Activated T-cell treated with anti-CD3 and anti-CD28 coated beads, Interleukin-2, amount 50 U/mL, for 4 hours (primary cell): ENCODE data around the gene TENT5C. TPM values are rescaled to one million over a fixed set of nuclear protein-coding genes. Genes with fewer than 3 reads are reported as not detected.

ENCODE experiments used
- ATAC-seq, 2 donors: fragments of 200-7000 bp; cut with Tn5 transposase; one replicate each; pipeline ENCODE4 v1.10.0; 2021
- DNase-seq: peaks from one replicate; pipeline ENCODE4 v3.0.0-alpha.2; 2020
- H3K27me3 Mint-ChIP-seq: one replicate; pipeline ENCODE4 v1.8.0; 2021; ENCODE audit warnings: low read depth, mixed read lengths
- H3K36me3 Mint-ChIP-seq: one replicate; pipeline ENCODE4 v1.8.0; 2022; ENCODE audit warnings: mixed read lengths; ENCODE audit not compliant: insufficient read depth
- H3K4me1 Mint-ChIP-seq: one replicate; pipeline ENCODE4 v1.8.0; 2021; ENCODE audit warnings: low read depth, mixed read lengths
- H3K4me3 Mint-ChIP-seq: one replicate; pipeline ENCODE4 v1.8.0; 2021; ENCODE audit warnings: mild to moderate bottlenecking, moderate library complexity, mixed read lengths
- H3K9me3 Mint-ChIP-seq: one replicate; pipeline ENCODE4 v1.8.0; 2021; ENCODE audit warnings: mixed read lengths
- total RNA-seq, 3 donors: library from RNA; stranded (reverse); gene quantifications; one replicate each; pipeline ENCODE4 v1.2.1, GENCODE V29; 2021

TENT5C gene
- total RNA-seq, 3 donors from 2014 or later, result 3.6 to 5.8 (median 5.6) TPM

- no peak overlapping the region for H3K4me3 Mint-ChIP-seq
- H3K9me3 Mint-ChIP-seq, result no peaks in the 10 kb centered on the region
- ATAC-seq, result no peak
Measured at GRCh38 chr1:117592155-117592554, 13.7 kb upstream of the TENT5C start.

DNA sequence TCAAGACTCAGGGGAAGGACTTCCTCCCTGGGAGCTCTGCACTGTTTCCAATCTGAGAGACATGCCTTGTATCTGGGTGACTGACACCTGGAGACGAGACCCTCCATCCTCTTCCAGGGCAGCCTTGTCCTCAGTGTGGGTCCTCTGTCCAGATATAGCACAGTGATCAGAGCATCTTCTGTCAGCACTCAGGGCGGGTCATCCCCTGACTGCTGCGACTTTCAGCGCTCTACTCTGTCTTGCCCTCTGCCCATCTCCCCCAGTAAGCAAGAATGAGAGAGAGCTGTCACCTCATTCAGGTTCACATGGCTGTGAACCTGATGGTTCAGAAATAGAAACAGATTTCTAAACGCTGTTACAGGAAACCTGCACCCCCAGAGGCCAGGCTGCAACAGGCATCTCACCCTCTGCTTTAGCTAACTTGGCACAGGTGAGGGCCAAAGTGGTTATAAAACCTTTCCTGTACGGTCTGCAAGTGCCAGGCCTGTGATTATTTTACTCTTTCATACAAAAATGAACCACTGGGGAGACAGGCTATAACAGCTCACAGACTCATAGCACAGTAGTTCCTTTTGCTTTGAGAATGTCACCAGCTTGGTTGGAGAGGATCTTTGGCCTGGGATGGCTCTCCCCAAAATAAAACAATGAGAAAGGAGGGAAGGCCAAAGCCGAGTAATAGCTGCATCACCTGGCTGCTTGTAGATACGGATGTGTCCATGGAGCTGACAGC lies 11.4 kb upstream of the TENT5C start:
- ATAC-seq (no peak), DNase-seq (no peak)
- Mint-ChIP-seq H3K36me3 (no peaks in the 10 kb centered on the region), H3K9me3 (no peaks in the 10 kb centered on the region), H3K27me3 (peaks cover 1% of the 10 kb centered on the region), H3K4me1 (no peaks in the 10 kb centered on the region), H3K4me3 (no peak overlapping the region)

More at GRCh38 chr1:117592155-117592554, 13.7 kb upstream of the TENT5C start:
- DNase-seq, result no peak
- H3K36me3 Mint-ChIP-seq, result no peaks in the 10 kb centered on the region
- H3K27me3 Mint-ChIP-seq, result peaks cover 6% of the 10 kb centered on the region
- H3K4me1 Mint-ChIP-seq, result no peaks in the 10 kb centered on the region

- H3K36me3 Mint-ChIP-seq, result no peaks in the 10 kb centered on the region
- no peak overlapping the region for H3K4me3 Mint-ChIP-seq
- no peak for ATAC-seq
- H3K9me3 Mint-ChIP-seq, result no peaks in the 10 kb centered on the region
- H3K4me1 Mint-ChIP-seq, result no peaks in the 10 kb centered on the region
- peaks cover 1% of the 10 kb centered on the region for H3K27me3 Mint-ChIP-seq
- no peak for DNase-seq
Measured at GRCh38 chr1:117596023-117596720, 9.7 kb upstream of the TENT5C start.

DNA sequence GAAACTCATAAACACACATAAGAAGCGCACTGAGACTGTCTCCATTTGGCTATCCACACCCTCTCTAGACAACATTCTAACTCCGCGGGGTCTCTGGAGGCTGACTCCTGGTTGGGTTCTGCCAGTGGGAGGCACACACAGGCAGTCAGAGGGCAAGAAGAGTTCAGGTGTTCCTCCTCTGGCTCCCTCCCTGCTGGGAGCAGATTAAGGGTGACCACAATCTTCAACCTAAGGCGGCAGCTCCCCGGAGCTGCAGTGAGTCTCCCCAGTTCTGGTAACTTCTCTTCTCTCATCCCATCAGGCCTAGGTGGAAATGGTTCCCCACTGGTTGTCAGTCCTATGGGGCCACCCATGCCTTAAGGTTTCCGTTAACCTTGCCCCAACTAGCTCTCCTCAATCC lies 7.4 kb upstream of the TENT5C start:
- no peak for ATAC-seq
- H3K4me1 Mint-ChIP-seq, result no peaks in the 10 kb centered on the region
- H3K9me3 Mint-ChIP-seq, result no peaks in the 10 kb centered on the region
- no peak overlapping the region for H3K4me3 Mint-ChIP-seq
- no peaks in the 10 kb centered on the region for H3K36me3 Mint-ChIP-seq
- peaks cover 1% of the 10 kb centered on the region for H3K27me3 Mint-ChIP-seq
- DNase-seq, result no peak

- Mint-ChIP-seq H3K27me3 (peaks cover 1% of the 10 kb centered on the region), H3K9me3 (no peaks in the 10 kb centered on the region), H3K4me1 (peaks cover 2% of the 10 kb centered on the region), H3K4me3 (no peak overlapping the region), H3K36me3 (no peaks in the 10 kb centered on the region)
- ATAC-seq (no peak), DNase-seq (no peak)
Measured at GRCh38 chr1:117599286-117600221, 6.3 kb upstream of the TENT5C start.

- Mint-ChIP-seq H3K4me1 (peaks cover 6% of the 10 kb centered on the region), H3K27me3 (peaks cover 1% of the 10 kb centered on the region), H3K36me3 (no peaks in the 10 kb centered on the region), H3K9me3 (no peaks in the 10 kb centered on the region), H3K4me3 (no peak overlapping the region)
- no peak for ATAC-seq
- no peak for DNase-seq
Measured at GRCh38 chr1:117600325-117600943, 5.4 kb upstream of the TENT5C start.

- no peak overlapping the region for H3K4me3 Mint-ChIP-seq
- H3K4me1 Mint-ChIP-seq, result peaks cover 6% of the 10 kb centered on the region
- no peaks in the 10 kb centered on the region for H3K9me3 Mint-ChIP-seq
- H3K36me3 Mint-ChIP-seq, result no peaks in the 10 kb centered on the region
- no peak for ATAC-seq
- H3K27me3 Mint-ChIP-seq, result peaks cover 1% of the 10 kb centered on the region
- no peak for DNase-seq
Measured at GRCh38 chr1:117600966-117601365, 4.9 kb upstream of the TENT5C start.

DNA sequence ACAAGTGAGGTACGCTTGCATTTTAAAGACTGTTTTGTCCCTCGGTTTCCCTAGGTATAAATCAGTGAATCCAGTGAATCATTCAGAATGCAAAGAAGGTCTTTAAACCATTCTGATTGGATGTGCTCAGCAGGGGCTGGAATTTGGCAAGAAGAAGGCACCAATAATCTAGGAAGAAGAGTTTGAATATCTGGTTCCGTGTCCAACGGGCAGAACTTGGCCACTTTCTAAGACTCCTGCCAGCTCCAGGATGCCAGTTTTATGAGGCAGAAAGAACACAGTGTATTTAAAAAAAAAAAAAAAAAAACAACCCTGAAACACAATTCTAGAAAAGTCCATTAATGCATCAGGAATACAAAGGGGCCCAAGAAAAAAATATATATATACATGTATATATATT lies 3.0 kb upstream of the TENT5C start:
- Mint-ChIP-seq H3K36me3 (no peaks in the 10 kb centered on the region), H3K9me3 (no peaks in the 10 kb centered on the region), H3K4me3 (no peak overlapping the region), H3K27me3 (peaks cover 1% of the 10 kb centered on the region), H3K4me1 (peaks cover 14% of the 10 kb centered on the region)
- ATAC-seq (no peak), DNase-seq (no peak)

- Mint-ChIP-seq H3K27me3 (no peaks in the 10 kb centered on the region), H3K36me3 (peaks cover 10% of the 10 kb centered on the region), H3K9me3 (no peaks in the 10 kb centered on the region), H3K4me1 (peaks cover 37% of the 10 kb centered on the region), H3K4me3 (peak overlapping the region; percentile 86)
- DNase-seq, result no peak
- ATAC-seq, result peak; percentile 15 to 17
Measured at GRCh38 chr1:117605164-117605773, 579 bp upstream of the TENT5C start.

GRCh38 chr1:117606649-117607430 lies 992 bp downstream of the TENT5C start:
- H3K4me1 Mint-ChIP-seq, result peaks cover 47% of the 10 kb centered on the region
- H3K4me3 Mint-ChIP-seq, result peak overlapping the region; percentile 87
- ATAC-seq (peak; percentile 6 to 20), DNase-seq (peak; percentile 51)
- H3K27me3 Mint-ChIP-seq, result no peaks in the 10 kb centered on the region
- peaks cover 17% of the 10 kb centered on the region for H3K36me3 Mint-ChIP-seq
- no peaks in the 10 kb centered on the region for H3K9me3 Mint-ChIP-seq

- Mint-ChIP-seq H3K36me3 (peaks cover 18% of the 10 kb centered on the region), H3K9me3 (no peaks in the 10 kb centered on the region), H3K27me3 (no peaks in the 10 kb centered on the region), H3K4me1 (peaks cover 49% of the 10 kb centered on the region), H3K4me3 (peak overlapping the region; percentile 87)
- DNase-seq (peak; percentile 27), ATAC-seq (no peak)
Measured at GRCh38 chr1:117607471-117607870, 1.6 kb downstream of the TENT5C start.

GRCh38 chr1:117608115-117608615 lies 2.3 kb downstream of the TENT5C start:
- Mint-ChIP-seq H3K27me3 (no peaks in the 10 kb centered on the region), H3K9me3 (no peaks in the 10 kb centered on the region), H3K4me1 (peaks cover 56% of the 10 kb centered on the region), H3K4me3 (peak overlapping the region; percentile 87), H3K36me3 (peaks cover 19% of the 10 kb centered on the region)
- no peak for DNase-seq
- ATAC-seq, result no peak

DNA sequence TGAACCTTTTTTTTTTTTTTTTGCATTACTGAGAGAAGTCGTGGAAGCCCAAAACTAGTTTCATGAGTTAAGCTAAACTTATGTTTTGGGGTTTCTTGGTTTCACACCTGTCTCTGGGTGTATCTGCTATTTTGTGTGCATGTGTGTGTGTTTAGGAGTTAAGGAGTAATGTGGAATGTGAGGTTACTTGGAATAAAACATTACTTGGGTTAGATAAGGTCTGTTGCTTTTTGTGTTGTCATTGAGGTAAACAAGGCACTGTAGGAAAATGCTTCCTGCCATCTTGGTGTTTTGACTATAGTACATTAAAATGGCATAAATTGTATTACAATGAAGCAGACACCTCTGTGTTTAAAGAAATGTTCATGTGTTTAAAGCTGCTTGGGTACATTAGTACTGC lies 2.9 kb downstream of the TENT5C start:
- H3K4me3 Mint-ChIP-seq, result peak overlapping the region; percentile 87
- no peaks in the 10 kb centered on the region for H3K27me3 Mint-ChIP-seq
- no peaks in the 10 kb centered on the region for H3K9me3 Mint-ChIP-seq
- no peak for ATAC-seq
- H3K36me3 Mint-ChIP-seq, result peaks cover 23% of the 10 kb centered on the region
- H3K4me1 Mint-ChIP-seq, result peaks cover 62% of the 10 kb centered on the region
- no peak for DNase-seq
